K562 (cell line): ENCODE data around the gene CEL. TPM values are rescaled to one million over a fixed set of nuclear protein-coding genes. Genes with fewer than 3 reads are reported as not detected.

Experiments
- ATAC-seq: fragments of 200-7000 bp; cut with Tn5 transposase; 3 replicates; pipeline ENCODE4 v1.9.1; 2020; ENCODE audit warnings: moderate library complexity
- BruUV-seq: library from RNA; stranded (reverse); fragments of 400-500 nt; replicated peaks from 2 replicates; lab custom pipeline; 2021; lab: Mats Ljungman, UMichigan
- CTCF ChIA-PET: fragments of 300-600 bp; formaldehyde crosslinking; extraction: SDS; loops from one replicate; lab custom pipeline; 2021; ENCODE audit warnings: low intra/inter-chr PET ratio; lab: Yijun Ruan, JAX
- POLR2A ChIA-PET: fragments of 300-600, 350-650 bp; sonication (Branson Sonifier 250); formaldehyde crosslinking; extraction: SDS; loops from one replicate; lab custom pipeline; 2021; ENCODE audit warnings: antibody characterized with exemption, inconsistent platforms; lab: Yijun Ruan, JAX
- DNase-seq, 4 experiments: peaks; one replicate each; pipeline versions ENCODE4 v3.0.0 to v3.0.0-alpha.2; 2011 to 2018; ENCODE audit warnings: low spot score in 3 of 4, mixed read lengths in 3 of 4; ENCODE audit errors: extremely low read depth in 1 of 4
- FAIRE-seq: peaks from 2 replicates; lab custom pipeline; 2011; peaks lifted over from hg19 to GRCh38; lab: Jason Lieb, UNC
- H2AFZ ChIP-seq: 2 replicates; pipeline ENCODE4 v1.6.0; 2011; ENCODE audit warnings: low read depth, low read length, control low read depth, inconsistent platforms
- H3K27ac ChIP-seq: fragments of 200-600 bp; 3 replicates; pipeline ENCODE4 v1.8.0; 2011; ENCODE audit warnings: low read depth, mild to moderate bottlenecking, control low read depth, inconsistent platforms, low read length, moderate library complexity, mixed read lengths; ENCODE audit errors: extremely low read depth
- H3K27me3 ChIP-seq, 2 experiments: fragments of 300-600 bp in 1 of 2; 2 replicates in 1 of 2; 3 replicates in 1 of 2; pipeline versions ENCODE4 v1.6.0 to v1.8.0; 2011; ENCODE audit warnings: inconsistent platforms in 2 of 2, low read length in 2 of 2, mild to moderate bottlenecking in 1 of 2, mixed read lengths in 1 of 2, moderate library complexity in 1 of 2; ENCODE audit not compliant: control insufficient read depth in 2 of 2, insufficient read depth in 2 of 2
- H3K36me3 ChIP-seq: fragments of 300-600 bp; 3 replicates; pipeline ENCODE4 v1.8.0; 2011; ENCODE audit warnings: mild to moderate bottlenecking, low read length, inconsistent platforms; ENCODE audit not compliant: control insufficient read depth, insufficient read depth
- H3K4me1 ChIP-seq, 2 experiments: fragments of 200-600 bp in 1 of 2; replicated peaks in 1 of 2; 2 replicates in 1 of 2; 3 replicates in 1 of 2; pipeline versions ENCODE4 v1.5.1 to v1.8.0; 2011; ENCODE audit warnings: inconsistent platforms in 2 of 2, low read length in 2 of 2, mild to moderate bottlenecking in 1 of 2, mixed read lengths in 1 of 2, moderate library complexity in 1 of 2; ENCODE audit not compliant: control insufficient read depth in 2 of 2, insufficient read depth in 2 of 2
- H3K4me2 ChIP-seq: 2 replicates; pipeline ENCODE4 v1.6.1; 2011; ENCODE audit warnings: low read length, control low read depth, inconsistent platforms, mixed read lengths; ENCODE audit not compliant: insufficient read depth
- H3K4me3 ChIP-seq: fragments of 200-600 bp; sonication (generic), shearing (Covaris generic); 2 replicates; pipeline ENCODE4 v1.5.1; 2016; ENCODE audit warnings: control low read depth, inconsistent platforms
- H3K79me2 ChIP-seq: fragments of 200-600 bp; 3 replicates; pipeline ENCODE4 v1.8.0; 2011; ENCODE audit warnings: low read length, inconsistent platforms; ENCODE audit not compliant: control insufficient read depth, insufficient read depth
- H3K9ac ChIP-seq, 2 experiments: 2 replicates each; pipeline versions ENCODE4 v1.6.0 to v1.6.1; 2011; ENCODE audit warnings: low read depth in 2 of 2, low read length in 2 of 2, control low read depth in 1 of 2, inconsistent platforms in 1 of 2, mild to moderate bottlenecking in 1 of 2, mixed read lengths in 1 of 2; ENCODE audit not compliant: insufficient read depth in 1 of 2
- H3K9me1 ChIP-seq: one replicate; pipeline ENCODE4 v1.6.0; 2011; ENCODE audit warnings: inconsistent platforms, mild to moderate bottlenecking, low read length, moderate library complexity; ENCODE audit not compliant: control insufficient read depth, insufficient read depth
- H3K9me3 ChIP-seq: replicated peaks from 2 replicates; pipeline ENCODE4 v1.5.1; 2011; ENCODE audit warnings: low read depth, low read length, inconsistent platforms; ENCODE audit not compliant: control insufficient read depth, insufficient read depth
- H4K20me1 ChIP-seq: replicated peaks from 2 replicates; pipeline ENCODE4 v1.6.1; 2011; ENCODE audit warnings: low read length, inconsistent platforms, mixed read lengths; ENCODE audit not compliant: control insufficient read depth, insufficient read depth
- CTCFL ChIP-seq: IDR thresholded peaks from 2 replicates; pipeline ENCODE4 v1.6.1; 2011; ENCODE audit warnings: borderline replicate concordance, low read depth, mild to moderate bottlenecking, moderate library complexity, low read length; ENCODE audit not compliant: insufficient read depth, poor library complexity, severe bottlenecking
- HDAC6 ChIP-seq: IDR thresholded peaks from 2 replicates; pipeline ENCODE4 v1.6.1; 2012; ENCODE audit warnings: low read depth, mild to moderate bottlenecking, control low read depth, inconsistent platforms, low read length, moderate library complexity
- TAF9B ChIP-seq: fragments of 450-650 bp; IDR thresholded peaks from 2 replicates; pipeline ENCODE4 v1.6.1; 2018; ENCODE audit warnings: mild to moderate bottlenecking; ENCODE audit not compliant: partially characterized antibody
- ZNF318 ChIP-seq, 2 experiments: fragments of 450-650 bp; IDR thresholded peaks; 2 replicates each; pipeline ENCODE4 v1.6.1; 2016; ENCODE audit warnings: mild to moderate bottlenecking in 2 of 2, borderline replicate concordance in 1 of 2, low read depth in 1 of 2, moderate library complexity in 1 of 2
- ZNF324 ChIP-seq: fragments of 250-450 bp; sonication (Bioruptor Pico); IDR thresholded peaks from 2 replicates; pipeline ENCODE4 v1.4.0; 2020; ENCODE audit warnings: mild to moderate bottlenecking
- WGBS: fragments of 100-300 bp; shearing (Covaris generic); methylation state at CpG from one replicate; pipeline ENCODE4 v1.1.6; 2016; ENCODE audit warnings: low coverage, mixed read lengths; ENCODE audit not compliant: insufficient coverage; ENCODE audit errors: missing lambda C conversion rate; 5-methylcytosine and 5-hydroxymethylcytosine counted together
- in situ Hi-C: fragments of 300-500 bp; cut with MboI; formaldehyde crosslinking; loops from 4 replicates; pipeline ENCODE4 v1.15.0; 2018; ENCODE audit warnings: inconsistent platforms, mixed read lengths
- intact Hi-C: fragments of 100-400 bp; cut with micrococcal nuclease; formaldehyde crosslinking; loops from 2 replicates; pipeline ENCODE4 v1.14.2; 2022
- polyA plus RNA-seq, 8 experiments: library from polyadenylated mRNA; depleted of rRNA in 4 of 8; stranded (reverse) in 5 of 8; unstranded in 3 of 8; fragments of >200 nt; fragmentation: Nextera tagmentation in 2 of 8; fragmentation: Illumina TruSeq in 1 of 8; extraction: Ambion mirVana in 2 of 8; extraction: Trizol in 1 of 8; gene quantifications; 2 replicates each; pipeline versions ENCODE4 v1.2.1 to v1.2.3, GENCODE V29; 2011 to 2014; ENCODE audit warnings: inconsistent platforms in 1 of 8, missing spikeins in 1 of 8
- total RNA-seq, 7 experiments: library from RNA; depleted of rRNA in 6 of 7; stranded (reverse); fragments of >200 nt in 6 of 7; fragmentation: Illumina TruSeq in 2 of 7; extraction: Trizol in 2 of 7; gene quantifications; 2 replicates each; pipeline versions ENCODE4 v1.2.1 to v1.2.3, GENCODE V29; 2011 to 2021; ENCODE audit warnings: low replicate concordance in 1 of 7
- TF ChIP-seq, protein P1 (sequence below): fragments of 450-650 bp; IDR thresholded peaks from 2 replicates; pipeline ENCODE4 v1.7.0; 2016; ENCODE audit warnings: borderline replicate concordance

CEL gene
- total and polyA plus RNA-seq, 9 of the 15 experiments (the other 6 are each of a cell fraction or from before 2014, with no cell fraction given): 0.09 to 3.0 (median 0.51) TPM; not detected in 2

GRCh38 chr9:133086894-133087293 lies 25.1 kb downstream of the CEL start (continued):
- TF ChIP-seq, protein P1, sequence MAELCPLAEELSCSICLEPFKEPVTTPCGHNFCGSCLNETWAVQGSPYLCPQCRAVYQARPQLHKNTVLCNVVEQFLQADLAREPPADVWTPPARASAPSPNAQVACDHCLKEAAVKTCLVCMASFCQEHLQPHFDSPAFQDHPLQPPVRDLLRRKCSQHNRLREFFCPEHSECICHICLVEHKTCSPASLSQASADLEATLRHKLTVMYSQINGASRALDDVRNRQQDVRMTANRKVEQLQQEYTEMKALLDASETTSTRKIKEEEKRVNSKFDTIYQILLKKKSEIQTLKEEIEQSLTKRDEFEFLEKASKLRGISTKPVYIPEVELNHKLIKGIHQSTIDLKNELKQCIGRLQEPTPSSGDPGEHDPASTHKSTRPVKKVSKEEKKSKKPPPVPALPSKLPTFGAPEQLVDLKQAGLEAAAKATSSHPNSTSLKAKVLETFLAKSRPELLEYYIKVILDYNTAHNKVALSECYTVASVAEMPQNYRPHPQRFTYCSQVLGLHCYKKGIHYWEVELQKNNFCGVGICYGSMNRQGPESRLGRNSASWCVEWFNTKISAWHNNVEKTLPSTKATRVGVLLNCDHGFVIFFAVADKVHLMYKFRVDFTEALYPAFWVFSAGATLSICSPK: no peak
- TF ChIP-seq HDAC6 (no peak), ZNF324 (CRISPR knock-in tag) (no peak), CTCFL (no peak)

DNA sequence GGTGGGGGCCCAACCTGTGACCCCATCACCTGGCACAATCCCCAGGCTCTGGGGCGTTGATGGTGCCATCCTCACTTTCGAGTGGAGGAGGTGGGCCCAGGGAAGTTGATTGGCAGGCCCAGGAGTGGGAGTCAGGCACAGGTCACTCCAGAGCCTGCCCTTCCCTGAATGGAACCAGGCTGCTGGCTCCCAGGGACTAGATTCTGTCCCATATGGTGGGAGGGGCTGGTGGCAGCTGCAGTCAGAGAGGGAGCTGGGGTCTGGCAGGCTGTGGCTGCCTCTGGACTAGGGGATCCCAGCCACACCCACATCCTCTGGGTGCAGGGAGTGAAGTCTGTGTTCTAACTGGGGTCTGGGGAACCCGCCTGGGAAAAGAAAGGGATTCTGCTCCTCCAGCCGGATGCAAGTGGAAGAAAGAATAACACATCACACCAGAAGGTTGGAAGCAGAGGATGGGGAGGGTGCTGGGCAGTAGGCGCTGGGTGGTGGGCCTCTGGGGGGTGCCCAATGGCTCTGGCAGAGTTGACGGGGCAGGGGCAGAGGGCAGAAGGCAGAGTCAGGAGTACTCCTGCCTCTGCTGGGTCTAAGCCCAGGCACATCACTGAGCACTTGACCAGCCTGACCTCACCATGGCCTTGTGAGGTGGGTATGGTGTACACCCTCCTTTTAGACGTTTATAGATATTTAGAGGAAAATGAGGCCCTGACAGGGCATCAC lies 25.8 kb downstream of the CEL start:
- no peak overlapping the region for H3K9ac ChIP-seq
- POLR2A ChIA-PET: interaction anchor here (1.0 kb wide), 1 partner anchor 18 kb away, joined by 4 read pairs; no protein-coding TSS in a partner anchor
- no peak overlapping the region for H2AFZ ChIP-seq
- H3K4me2 ChIP-seq: no peak overlapping the region
- no peaks in the 10 kb centered on the region for H3K9me1 ChIP-seq
- H3K27ac ChIP-seq: no peak overlapping the region
- ATAC-seq: no peak
- H3K9me3 ChIP-seq: no peaks in the 10 kb centered on the region
- in situ Hi-C loops: no loop called here
- WGBS: 24% methylated on average over 7 of the region's 7 CpGs
- no peaks in the 10 kb centered on the region for H3K36me3 ChIP-seq
- intact Hi-C loops: no loop called here
- no TSS peak for BruUV-seq
- H3K79me2 ChIP-seq: no peaks in the 10 kb centered on the region
- CTCF ChIA-PET: no interaction called here
- no peak for FAIRE-seq
- H3K4me3 ChIP-seq: no peak overlapping the region
- no peak for DNase-seq
- H3K4me1 ChIP-seq: no peaks in the 10 kb centered on the region; a peak in 1 of 5 replicates
- H3K27me3 ChIP-seq: no peaks in the 10 kb centered on the region
- H4K20me1 ChIP-seq: no peaks in the 10 kb centered on the region
- TF ChIP-seq ZNF318 (IDR thresholded peaks at IDR 0.05; ENCODE audit: borderline replicate concordance in 1 of 2, low read depth in 1 of 2) (no peak), TAF9B (no peak)
